HG03442 (cell line): Measurements from ENCODE around the gene UVRAG.

Experiments used
- ATAC-seq: cut with Tn5 transposase; IDR thresholded peaks from one replicate; pipeline ENCODE4 v1.9.1; 2021; ENCODE audit warnings: mild to moderate bottlenecking, moderate library complexity; ENCODE audit not compliant: unreplicated experiment

UVRAG gene

GRCh38 chr11:76086743-76087635 is 272.0 kb downstream of the UVRAG start:
- ATAC-seq = no peak

- ATAC-seq = no peak
Measured at GRCh38 chr11:76087749-76088148, 272.7 kb downstream of the UVRAG start.

GRCh38 chr11:76088511-76088910 is 273.5 kb downstream of the UVRAG start:
- ATAC-seq = no peak

- ATAC-seq = no peak
Measured at GRCh38 chr11:76090174-76090573, 275.2 kb downstream of the UVRAG start.

GRCh38 chr11:76090821-76091220 is 275.8 kb downstream of the UVRAG start:
- no peak for ATAC-seq

- ATAC-seq = no peak
Measured at GRCh38 chr11:76094740-76095139, 279.7 kb downstream of the UVRAG start.

GRCh38 chr11:76095891-76096290 is 280.9 kb downstream of the UVRAG start:
- no peak for ATAC-seq

- no peak for ATAC-seq
Measured at GRCh38 chr11:76096552-76096951, 281.5 kb downstream of the UVRAG start.

GRCh38 chr11:76102802-76103201 is 287.8 kb downstream of the UVRAG start:
- no peak for ATAC-seq

GRCh38 chr11:76103460-76103859 is 288.4 kb downstream of the UVRAG start:
- no peak for ATAC-seq

- ATAC-seq = no peak
Measured at GRCh38 chr11:76104285-76104684, 289.3 kb downstream of the UVRAG start.

GRCh38 chr11:76105637-76106036 is 290.6 kb downstream of the UVRAG start:
- ATAC-seq = no peak

- ATAC-seq = no peak
Measured at GRCh38 chr11:76107971-76108370, 293.0 kb downstream of the UVRAG start.

GRCh38 chr11:76114238-76114637 is 299.2 kb downstream of the UVRAG start:
- ATAC-seq = no peak

- ATAC-seq = no peak
Measured at GRCh38 chr11:76115555-76115954, 300.5 kb downstream of the UVRAG start.

GRCh38 chr11:76119032-76119431 is 304.0 kb downstream of the UVRAG start:
- ATAC-seq = no peak

GRCh38 chr11:76119779-76120178 is 304.8 kb downstream of the UVRAG start:
- no peak for ATAC-seq

GRCh38 chr11:76120513-76121101 is 305.6 kb downstream of the UVRAG start:
- ATAC-seq = no peak

- ATAC-seq = no peak
Measured at GRCh38 chr11:76123248-76123647, 308.2 kb downstream of the UVRAG start.

GRCh38 chr11:76124905-76125770 is 310.1 kb downstream of the UVRAG start:
- ATAC-seq = no peak

GRCh38 chr11:76129729-76130128 is 314.7 kb downstream of the UVRAG start:
- no peak for ATAC-seq
